Small intestine (tissue), 7 donors: ENCODE data around the gene PRKCA. TPM values are rescaled to one million over a fixed set of nuclear protein-coding genes. Genes with fewer than 3 reads are reported as not detected.

Experiments
- DNase-seq, 2 donors: peaks; one replicate each; pipeline versions ENCODE4 v3.0.0 to v3.0.0-alpha.2; 2013
- FAIRE-seq: peaks from 2 replicates; lab custom pipeline; 2012; peaks lifted over from hg19 to GRCh38; lab: Jason Lieb, UNC
- H3K27ac ChIP-seq, 3 donors: one replicate each; pipeline ENCODE4 v1.5.1; 2013; ENCODE audit warnings: low read length in 2 of 3, mild to moderate bottlenecking in 2 of 3, control low read depth in 1 of 3, inconsistent platforms in 1 of 3, low read depth in 1 of 3, moderate library complexity in 1 of 3
- H3K27me3 ChIP-seq, 3 donors: one replicate each; pipeline ENCODE4 v1.6.1; 2013; ENCODE audit warnings: low read length in 3 of 3, inconsistent platforms in 1 of 3; ENCODE audit not compliant: control insufficient read depth in 3 of 3, insufficient read depth in 3 of 3
- H3K36me3 ChIP-seq, 3 donors: one replicate each; pipeline ENCODE4 v1.6.1; 2013; ENCODE audit warnings: low read length in 3 of 3, inconsistent platforms in 1 of 3, low read depth in 1 of 3, mild to moderate bottlenecking in 1 of 3, moderate library complexity in 1 of 3; ENCODE audit not compliant: control insufficient read depth in 3 of 3, insufficient read depth in 2 of 3
- H3K4me1 ChIP-seq, 3 donors: one replicate each; pipeline ENCODE4 v1.6.1; 2013; ENCODE audit warnings: low read length in 2 of 3, inconsistent platforms in 1 of 3, low read depth in 1 of 3, mild to moderate bottlenecking in 1 of 3, moderate library complexity in 1 of 3; ENCODE audit not compliant: control insufficient read depth in 3 of 3, insufficient read depth in 2 of 3
- H3K4me3 ChIP-seq, 3 donors: one replicate each; pipeline ENCODE4 v1.5.1; 2013; ENCODE audit warnings: low read length in 3 of 3, control low read depth in 1 of 3, inconsistent platforms in 1 of 3, low read depth in 1 of 3, mild to moderate bottlenecking in 1 of 3, moderate library complexity in 1 of 3
- H3K9me3 ChIP-seq, 2 donors: one replicate each; pipeline ENCODE4 v1.6.1; 2013; ENCODE audit warnings: low read depth in 1 of 2, low read length in 1 of 2; ENCODE audit not compliant: control insufficient read depth in 2 of 2, insufficient read depth in 1 of 2
- WGBS, 3 donors: extraction: QIAGEN DNeasy Blood & Tissue Kit; methylation state at CpG; one replicate each; pipeline ENCODE4 v1.1.7; 2013; 5-methylcytosine and 5-hydroxymethylcytosine counted together
- polyA plus RNA-seq, 4 donors: library from polyadenylated mRNA; stranded (reverse) in 3 of 4; unstranded in 1 of 4; fragments of 200-250 nt in 3 of 4; fragments of 120-200 nt in 1 of 4; gene quantifications; one replicate each; pipeline versions ENCODE4 v1.2.1 to v1.2.3, GENCODE V29; 2013
- donor health status: healthy with polysubstance abuse.
- donor health status: control.
- donor health status: control.
- donor health status: Bipolar disorder and iron deficiency.
- donor health status: healthy.

The PRKCA gene
- polyA plus RNA-seq, 4 donors: 11.3 to 26.6 (median 22.9) TPM

DNA sequence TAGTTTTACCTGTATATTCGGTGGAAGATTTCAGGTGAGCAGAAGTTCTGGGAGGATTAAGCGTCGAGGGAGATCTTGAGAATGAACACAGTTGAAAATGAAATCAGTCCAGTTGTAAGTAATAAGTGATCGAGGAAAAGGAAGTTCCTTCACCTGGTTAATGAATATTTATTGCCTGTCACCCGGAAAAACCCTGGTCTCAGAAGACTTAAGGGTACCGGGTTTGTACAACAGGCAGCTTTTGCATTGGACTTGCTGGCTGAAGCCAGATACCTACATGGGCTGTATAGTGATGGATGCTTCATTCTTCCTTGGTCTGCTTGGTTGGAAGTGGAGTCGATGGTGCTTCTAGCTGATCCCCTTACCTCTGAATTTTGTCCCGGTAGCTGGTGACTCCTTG is 72.7 kb downstream of the PRKCA start:
- Histone ChIP-seq H3K27me3 (no peaks in the 10 kb centered on the region), H3K36me3 (no peaks in the 10 kb centered on the region), H3K27ac (peak overlapping the region in 2 of 3 donors; percentile 32 to 93), H3K4me1 (peaks cover 2 to 32% (median 7%) of the 10 kb centered on the region in 3 donors), H3K9me3 (no peaks in the 10 kb centered on the region), H3K4me3 (no peak overlapping the region)
- 21 to 56% (median 28%) methylated on average over 8 of the region's 8 CpGs for WGBS, 3 donors
- DNase-seq: peak; percentile 51 to 74
- no peak for FAIRE-seq

- WGBS, 3 donors: 93 to 98% (median 94%) methylated on average over 5 of the region's 5 CpGs
- FAIRE-seq: no peak
Measured at GRCh38 chr17:66378296-66378695, 75.9 kb downstream of the PRKCA start.

GRCh38 chr17:66379544-66379943 is 77.1 kb downstream of the PRKCA start:
- no peak for DNase-seq
- Histone ChIP-seq H3K36me3 (no peaks in the 10 kb centered on the region), H3K9me3 (no peaks in the 10 kb centered on the region), H3K27ac (no peak overlapping the region), H3K4me1 (peaks cover 2 to 19% (median 7%) of the 10 kb centered on the region in 3 donors), H3K27me3 (no peaks in the 10 kb centered on the region), H3K4me3 (no peak overlapping the region)
- 64 to 89% (median 87%) methylated on average over 4 of the region's 4 CpGs for WGBS, 3 donors
- FAIRE-seq: no peak

More at GRCh38 chr17:66378296-66378695, 75.9 kb downstream of the PRKCA start:
- Histone ChIP-seq H3K9me3 (no peaks in the 10 kb centered on the region), H3K27me3 (no peaks in the 10 kb centered on the region), H3K36me3 (no peaks in the 10 kb centered on the region), H3K27ac (no peak overlapping the region), H3K4me1 (peaks cover 3 to 29% (median 7%) of the 10 kb centered on the region in 3 donors), H3K4me3 (no peak overlapping the region)
- DNase-seq: no peak

DNA sequence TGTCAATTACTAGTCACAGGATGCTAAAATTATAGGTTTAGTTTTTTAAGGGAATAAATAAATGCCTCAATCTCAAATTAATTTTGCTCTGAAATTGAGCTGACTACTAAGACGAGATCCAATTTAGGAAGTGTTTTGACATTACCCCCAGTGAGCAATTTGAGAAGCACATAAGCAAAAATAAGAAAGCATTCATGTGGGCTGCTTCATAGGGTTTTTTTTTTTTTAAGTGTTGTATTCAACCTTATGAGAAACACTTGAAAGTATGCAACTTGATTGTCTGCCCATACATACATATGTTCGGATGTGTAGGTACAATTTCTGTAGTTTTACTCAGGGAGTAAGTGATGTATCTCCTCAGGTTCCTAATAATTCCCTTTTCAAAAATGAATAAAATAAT is 77.6 kb downstream of the PRKCA start:
- no peak for FAIRE-seq

GRCh38 chr17:66381701-66382362 is 79.4 kb downstream of the PRKCA start:
- FAIRE-seq: no peak
- Histone ChIP-seq H3K27me3 (no peaks in the 10 kb centered on the region), H3K4me3 (no peak overlapping the region), H3K36me3 (no peaks in the 10 kb centered on the region), H3K9me3 (no peaks in the 10 kb centered on the region), H3K27ac (no peak overlapping the region), H3K4me1 (peaks cover 5 to 8% (median 8%) of the 10 kb centered on the region in 3 donors)
- WGBS, 3 donors: 83 to 91% (median 90%) methylated on average over 4 of the region's 4 CpGs
- no peak for DNase-seq

More for the DNA sequence above, 77.6 kb downstream of the PRKCA start:
- no peak for DNase-seq
- 77 to 93% (median 85%) methylated on average over 2 of the region's 2 CpGs for WGBS, 3 donors
- H3K4me1 ChIP-seq: peaks cover 2 to 15% (median 7%) of the 10 kb centered on the region in 3 donors
- no peaks in the 10 kb centered on the region for H3K36me3 ChIP-seq
- H3K27ac ChIP-seq: no peak overlapping the region
- no peaks in the 10 kb centered on the region for H3K9me3 ChIP-seq
- no peak overlapping the region for H3K4me3 ChIP-seq
- no peaks in the 10 kb centered on the region for H3K27me3 ChIP-seq

DNA sequence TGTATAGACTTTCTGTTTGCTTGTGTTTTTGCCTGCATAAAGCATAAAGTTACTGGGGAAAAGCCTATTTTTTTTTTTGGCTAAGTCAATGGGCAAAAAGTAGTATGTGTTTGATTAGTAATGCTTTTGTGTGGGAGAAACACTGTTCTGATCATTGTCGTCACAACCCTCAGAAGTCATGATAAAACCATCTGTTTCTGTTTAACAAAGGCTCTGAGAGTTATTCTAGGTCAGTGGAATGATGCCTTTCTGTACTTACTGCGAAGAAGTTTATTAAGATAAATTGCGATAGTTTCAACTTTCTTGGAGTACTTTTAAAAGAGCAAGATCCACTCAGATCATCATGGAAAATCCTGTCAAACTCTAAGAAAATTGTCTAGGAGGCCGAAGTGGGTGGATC is 80.9 kb downstream of the PRKCA start:
- Histone ChIP-seq H3K27me3 (no peaks in the 10 kb centered on the region), H3K27ac (no peak overlapping the region), H3K4me3 (no peak overlapping the region), H3K9me3 (no peaks in the 10 kb centered on the region), H3K36me3 (peaks cover 0 to 2% (median 0%) of the 10 kb centered on the region in 3 donors), H3K4me1 (peaks cover 12 to 18% (median 17%) of the 10 kb centered on the region in 3 donors)
- WGBS, 3 donors: 70 to 89% (median 83%) methylated on average over 4 of the region's 4 CpGs
- DNase-seq (no peak), FAIRE-seq (no peak)

GRCh38 chr17:66386498-66387351 is 84.3 kb downstream of the PRKCA start:
- no peaks in the 10 kb centered on the region for H3K27me3 ChIP-seq
- peak; percentile 90 to 93 for DNase-seq

GRCh38 chr17:66387392-66387981 is 85.1 kb downstream of the PRKCA start:
- 70 to 74% (median 73%) methylated on average over 7 of the region's 7 CpGs for WGBS, 3 donors
- no peak for FAIRE-seq
- peak overlapping the region; percentile 67 to 91 (median 83) for H3K27ac ChIP-seq

More at GRCh38 chr17:66386498-66387351, 84.3 kb downstream of the PRKCA start:
- no peak overlapping the region for H3K4me3 ChIP-seq
- peaks cover 10 to 18% (median 17%) of the 10 kb centered on the region in 3 donors for H3K4me1 ChIP-seq
- 5 to 25% (median 11%) methylated on average over 2 of the region's 2 CpGs for WGBS, 3 donors
- no peaks in the 10 kb centered on the region for H3K9me3 ChIP-seq
- peaks cover 0 to 22% (median 5%) of the 10 kb centered on the region in 3 donors for H3K36me3 ChIP-seq
- FAIRE-seq: no peak
- H3K27ac ChIP-seq: peak overlapping the region; percentile 67 to 91 (median 83)

More at GRCh38 chr17:66387392-66387981, 85.1 kb downstream of the PRKCA start:
- Histone ChIP-seq H3K9me3 (no peaks in the 10 kb centered on the region), H3K27me3 (no peaks in the 10 kb centered on the region), H3K36me3 (peaks cover 0 to 22% (median 5%) of the 10 kb centered on the region in 3 donors), H3K4me1 (peaks cover 10 to 18% (median 17%) of the 10 kb centered on the region in 3 donors), H3K4me3 (no peak overlapping the region)
- DNase-seq: no peak
